ENCODE data around the gene ATP6V1F. TPM values are rescaled to one million over a fixed set of nuclear protein-coding genes. Genes with fewer than 3 reads are reported as not detected.

The ATP6V1F gene
- total RNA-seq, 1 donor from 2014 or later, result 127 TPM

DNA sequence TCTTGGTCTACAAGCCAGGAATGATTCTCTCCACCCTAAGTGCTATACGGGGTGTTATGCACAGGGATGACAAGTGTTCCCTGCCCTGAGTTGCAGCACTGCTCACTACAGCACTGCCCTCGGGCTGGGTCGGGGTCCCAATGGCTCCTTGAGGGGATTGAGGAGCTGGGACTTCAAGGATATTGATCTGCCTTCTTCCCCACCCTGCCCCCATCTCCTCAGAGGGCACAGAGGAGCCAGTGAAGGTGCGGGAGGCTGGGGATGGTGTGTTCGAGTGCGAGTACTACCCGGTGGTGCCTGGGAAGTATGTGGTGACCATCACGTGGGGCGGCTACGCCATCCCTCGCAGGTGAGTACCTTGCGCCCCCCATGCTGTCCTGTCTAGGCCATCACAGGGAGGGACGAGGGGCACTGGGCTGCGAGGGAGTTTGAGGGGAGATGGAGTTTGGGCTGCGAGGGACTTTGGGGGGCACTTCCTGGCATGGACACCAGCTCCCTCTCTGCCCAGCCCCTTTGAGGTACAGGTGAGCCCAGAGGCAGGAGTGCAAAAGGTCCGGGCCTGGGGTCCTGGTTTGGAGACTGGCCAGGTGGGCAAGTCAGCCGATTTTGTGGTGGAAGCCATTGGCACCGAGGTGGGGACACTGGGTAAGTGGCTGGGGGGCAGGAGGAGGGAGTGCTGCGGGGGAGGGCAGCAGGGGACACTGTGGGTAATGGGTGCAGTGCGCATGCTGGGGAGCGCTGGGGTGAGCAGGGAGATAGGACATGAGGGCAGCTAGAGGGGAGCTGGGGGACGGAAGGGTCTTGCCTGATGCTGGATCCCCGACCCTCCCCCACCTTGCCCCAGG, 22.1 kb upstream of the ATP6V1F start:
- Mint-ChIP-seq H3K9me3 (no peaks in the 10 kb centered on the region), H3K27ac (no peak overlapping the region), H3K4me1 (no peaks in the 10 kb centered on the region), H3K27me3 (no peaks in the 10 kb centered on the region), H3K4me3 (no peak overlapping the region), H3K36me3 (ENCODE audit: low read depth) (no peaks in the 10 kb centered on the region)
- DNase-seq, result no peak
- intact Hi-C loops (cut with micrococcal nuclease), result loop anchor here (5.0 kb wide), 1 partner anchor 252 kb away; no protein-coding TSS in a partner anchor

DNA sequence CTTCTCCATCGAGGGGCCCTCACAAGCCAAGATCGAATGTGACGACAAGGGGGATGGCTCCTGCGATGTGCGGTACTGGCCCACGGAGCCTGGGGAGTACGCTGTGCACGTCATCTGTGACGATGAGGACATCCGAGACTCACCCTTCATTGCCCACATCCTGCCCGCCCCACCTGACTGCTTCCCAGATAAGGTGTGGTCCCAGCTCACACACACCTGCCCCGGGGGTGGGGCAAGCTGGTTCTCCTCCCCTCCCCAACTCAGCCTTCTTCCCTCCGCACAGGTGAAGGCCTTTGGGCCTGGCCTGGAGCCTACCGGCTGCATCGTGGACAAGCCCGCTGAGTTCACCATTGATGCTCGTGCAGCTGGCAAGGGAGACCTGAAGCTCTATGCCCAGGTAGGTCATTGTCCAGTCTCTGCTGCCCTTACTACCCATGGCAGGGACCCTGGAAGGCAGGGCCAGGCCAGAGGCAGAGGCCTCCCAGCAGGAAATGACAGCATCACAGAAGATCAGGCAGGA, 21.4 kb upstream of the ATP6V1F start:
- no peaks in the 10 kb centered on the region for H3K9me3 Mint-ChIP-seq
- intact Hi-C loops (cut with micrococcal nuclease), result loop anchor here (5.0 kb wide), 1 partner anchor 251 kb away; no protein-coding TSS in a partner anchor
- no peak overlapping the region for H3K27ac Mint-ChIP-seq
- H3K36me3 Mint-ChIP-seq (ENCODE audit: low read depth), result no peaks in the 10 kb centered on the region
- DNase-seq, result no peak
- H3K27me3 Mint-ChIP-seq, result no peaks in the 10 kb centered on the region
- H3K4me3 Mint-ChIP-seq, result no peak overlapping the region
- H3K4me1 Mint-ChIP-seq, result no peaks in the 10 kb centered on the region

DNA sequence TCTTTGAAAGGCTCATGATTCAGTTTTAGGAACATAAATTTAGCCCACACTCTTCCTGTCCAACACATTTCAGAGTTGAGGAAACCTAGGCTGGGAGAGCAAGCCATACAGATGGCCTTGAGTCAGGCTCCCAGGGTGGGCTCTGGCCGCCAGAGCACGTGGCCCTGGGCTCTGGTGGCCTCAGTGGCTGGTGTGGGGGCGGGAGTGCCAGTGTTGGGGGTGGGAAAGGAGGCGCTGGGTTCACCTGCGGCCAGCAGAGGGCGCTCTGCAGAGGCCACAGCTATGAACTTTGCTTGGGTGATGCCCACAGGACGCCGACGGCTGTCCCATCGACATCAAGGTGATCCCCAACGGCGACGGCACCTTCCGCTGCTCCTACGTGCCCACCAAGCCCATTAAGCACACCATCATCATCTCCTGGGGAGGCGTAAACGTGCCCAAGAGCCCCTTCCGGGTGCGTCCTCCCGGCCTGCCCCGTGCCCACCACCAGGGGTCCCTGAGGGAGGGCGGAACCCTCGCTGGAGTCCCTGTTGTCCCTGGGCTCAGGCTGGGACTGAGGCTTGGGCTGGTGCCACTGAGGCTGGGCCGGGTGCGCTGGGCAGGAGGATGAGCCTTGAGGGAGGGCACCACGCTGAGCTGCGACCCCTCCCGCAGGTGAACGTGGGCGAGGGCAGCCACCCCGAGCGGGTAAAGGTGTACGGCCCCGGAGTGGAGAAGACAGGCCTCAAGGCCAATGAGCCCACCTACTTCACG, 20.6 kb upstream of the ATP6V1F start:
- intact Hi-C loops (cut with micrococcal nuclease), result loop anchor here (1.0 to 5.0 kb wide), 2 partner anchors 41 to 250 kb away; no protein-coding TSS in a partner anchor
- no peaks in the 10 kb centered on the region for H3K9me3 Mint-ChIP-seq
- H3K27ac Mint-ChIP-seq, result no peak overlapping the region
- DNase-seq, result peak; percentile 87
- H3K4me3 Mint-ChIP-seq, result no peak overlapping the region
- H3K36me3 Mint-ChIP-seq (ENCODE audit: low read depth), result no peaks in the 10 kb centered on the region
- no peaks in the 10 kb centered on the region for H3K27me3 Mint-ChIP-seq
- H3K4me1 Mint-ChIP-seq, result no peaks in the 10 kb centered on the region

DNA sequence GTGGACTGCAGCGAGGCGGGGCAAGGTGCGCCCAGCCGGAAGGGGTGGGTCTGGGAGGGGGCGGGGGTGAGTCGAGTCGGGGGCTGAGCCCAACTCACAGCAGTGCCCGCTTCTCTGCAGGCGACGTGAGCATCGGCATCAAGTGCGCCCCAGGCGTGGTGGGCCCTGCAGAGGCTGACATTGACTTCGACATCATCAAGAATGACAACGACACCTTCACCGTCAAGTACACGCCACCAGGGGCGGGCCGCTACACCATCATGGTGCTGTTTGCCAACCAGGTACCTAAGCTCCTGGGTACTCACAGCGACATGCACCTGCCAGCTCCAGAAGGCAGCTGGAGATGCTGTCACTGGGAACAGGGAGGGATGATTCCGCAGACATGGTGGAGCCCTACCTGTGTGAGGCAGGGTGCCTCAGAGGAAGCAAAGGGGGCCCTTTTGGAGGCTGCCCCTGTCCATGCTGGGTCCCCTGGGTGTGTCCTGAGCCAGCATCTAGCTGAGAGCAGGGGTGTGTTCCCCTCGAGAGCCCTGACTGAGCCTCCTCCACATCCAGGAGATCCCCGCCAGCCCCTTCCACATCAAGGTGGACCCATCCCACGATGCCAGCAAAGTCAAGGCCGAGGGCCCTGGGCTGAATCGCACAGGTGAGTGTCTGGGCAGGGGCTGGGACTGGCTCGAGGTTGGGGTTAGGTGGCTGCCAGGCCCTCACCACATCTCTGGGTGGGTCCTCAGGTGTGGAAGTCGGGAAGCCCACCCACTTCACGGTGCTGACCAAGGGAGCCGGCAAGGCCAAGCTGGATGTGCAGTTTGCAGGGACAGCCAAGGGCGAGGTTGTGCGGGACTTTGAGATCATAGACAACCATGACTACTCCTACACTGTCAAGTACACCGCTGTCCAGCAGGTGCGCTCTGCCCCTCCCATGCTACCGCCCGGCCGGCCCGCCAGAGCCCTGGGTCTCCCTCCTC, 19.7 kb upstream of the ATP6V1F start:
- no peak overlapping the region for H3K27ac Mint-ChIP-seq
- DNase-seq, result no peak
- H3K4me1 Mint-ChIP-seq, result no peaks in the 10 kb centered on the region
- no peak overlapping the region for H3K4me3 Mint-ChIP-seq
- intact Hi-C loops (cut with micrococcal nuclease), result loop anchor here (1.0 to 5.0 kb wide), 2 partner anchors 40 to 249 kb away; no protein-coding TSS in a partner anchor
- H3K36me3 Mint-ChIP-seq (ENCODE audit: low read depth), result no peaks in the 10 kb centered on the region
- no peaks in the 10 kb centered on the region for H3K9me3 Mint-ChIP-seq
- H3K27me3 Mint-ChIP-seq, result no peaks in the 10 kb centered on the region

DNA sequence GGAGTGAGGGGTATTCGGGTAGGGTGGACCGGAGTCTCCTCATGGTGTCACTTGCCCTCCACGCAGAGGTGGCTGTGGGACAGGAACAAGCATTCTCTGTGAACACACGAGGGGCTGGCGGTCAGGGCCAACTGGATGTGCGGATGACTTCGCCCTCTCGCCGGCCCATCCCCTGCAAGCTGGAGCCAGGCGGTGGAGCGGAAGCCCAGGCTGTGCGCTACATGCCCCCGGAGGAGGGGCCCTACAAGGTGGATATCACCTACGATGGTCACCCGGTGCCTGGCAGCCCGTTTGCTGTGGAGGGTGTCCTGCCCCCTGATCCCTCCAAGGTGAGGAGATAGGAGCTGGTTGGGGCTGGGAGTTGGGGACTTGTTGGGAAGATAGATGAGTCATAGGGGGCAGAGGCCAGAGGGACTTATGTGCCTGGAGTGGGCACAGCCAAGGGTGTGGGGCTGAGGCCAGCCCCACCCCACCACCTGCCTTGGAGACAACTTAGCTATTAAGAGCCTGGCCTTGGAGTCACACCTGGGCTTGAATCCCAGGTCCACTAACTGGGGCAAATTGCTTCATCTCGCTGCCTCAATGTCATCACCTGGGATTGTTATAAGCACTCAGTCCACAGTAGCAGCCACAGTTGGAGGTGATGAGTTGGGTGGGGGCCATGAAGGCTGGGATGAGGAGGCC, 18.6 kb upstream of the ATP6V1F start:
- intact Hi-C loops (cut with micrococcal nuclease), result loop anchor here (5.0 kb wide), 1 partner anchor 248 kb away; no protein-coding TSS in a partner anchor
- Mint-ChIP-seq H3K9me3 (no peaks in the 10 kb centered on the region), H3K27me3 (no peaks in the 10 kb centered on the region), H3K36me3 (ENCODE audit: low read depth) (no peaks in the 10 kb centered on the region), H3K27ac (no peak overlapping the region), H3K4me3 (no peak overlapping the region), H3K4me1 (no peaks in the 10 kb centered on the region)
- DNase-seq, result no peak

DNA sequence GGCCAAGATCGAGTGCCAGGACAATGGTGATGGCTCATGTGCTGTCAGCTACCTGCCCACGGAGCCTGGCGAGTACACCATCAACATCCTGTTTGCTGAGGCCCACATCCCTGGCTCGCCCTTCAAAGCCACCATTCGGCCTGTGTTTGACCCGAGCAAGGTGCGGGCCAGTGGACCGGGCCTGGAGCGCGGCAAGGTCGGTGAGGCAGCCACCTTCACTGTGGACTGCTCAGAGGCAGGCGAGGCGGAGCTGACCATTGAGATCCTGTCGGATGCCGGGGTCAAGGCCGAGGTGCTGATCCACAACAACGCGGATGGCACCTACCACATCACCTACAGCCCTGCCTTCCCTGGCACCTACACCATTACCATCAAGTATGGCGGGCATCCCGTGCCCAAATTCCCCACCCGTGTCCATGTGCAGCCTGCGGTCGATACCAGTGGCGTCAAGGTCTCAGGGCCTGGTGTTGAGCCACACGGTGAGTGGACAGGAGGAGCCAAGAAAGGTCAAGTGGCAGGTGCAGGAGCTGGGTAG, 17.8 kb upstream of the ATP6V1F start:
- Mint-ChIP-seq H3K4me3 (no peak overlapping the region), H3K9me3 (no peaks in the 10 kb centered on the region), H3K27ac (no peak overlapping the region), H3K27me3 (no peaks in the 10 kb centered on the region), H3K4me1 (no peaks in the 10 kb centered on the region), H3K36me3 (ENCODE audit: low read depth) (no peaks in the 10 kb centered on the region)
- intact Hi-C loops (cut with micrococcal nuclease), result loop anchor here (5.0 kb wide), 1 partner anchor 247 kb away; no protein-coding TSS in a partner anchor
- no peak for DNase-seq

DNA sequence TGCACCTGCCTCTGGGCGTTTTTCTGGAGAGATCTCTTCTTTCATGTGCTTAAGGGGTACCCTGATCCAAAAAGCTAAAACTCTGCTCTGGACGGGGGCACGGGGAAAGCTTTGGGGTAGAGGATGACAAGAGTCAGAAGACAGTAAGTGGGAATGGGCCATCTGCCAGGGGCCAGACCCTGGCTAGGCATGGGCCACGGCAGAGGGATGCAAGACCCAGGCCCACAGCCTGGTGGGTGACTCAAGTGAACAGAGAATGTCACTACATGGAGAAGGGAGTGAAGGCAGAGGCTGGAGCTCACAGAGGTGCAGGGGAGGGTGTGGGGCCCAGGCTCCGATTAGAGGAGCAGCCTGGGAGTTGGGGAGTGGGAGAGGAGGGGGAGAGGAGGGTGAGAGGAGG, 17.2 kb upstream of the ATP6V1F start:
- no peak for DNase-seq
- H3K9me3 Mint-ChIP-seq, result no peaks in the 10 kb centered on the region
- no peaks in the 10 kb centered on the region for H3K36me3 Mint-ChIP-seq (ENCODE audit: low read depth)
- H3K4me1 Mint-ChIP-seq, result no peaks in the 10 kb centered on the region
- no peak overlapping the region for H3K4me3 Mint-ChIP-seq
- no peaks in the 10 kb centered on the region for H3K27me3 Mint-ChIP-seq
- intact Hi-C loops (cut with micrococcal nuclease), result no loop called here
- H3K27ac Mint-ChIP-seq, result peak overlapping the region; percentile 59

DNA sequence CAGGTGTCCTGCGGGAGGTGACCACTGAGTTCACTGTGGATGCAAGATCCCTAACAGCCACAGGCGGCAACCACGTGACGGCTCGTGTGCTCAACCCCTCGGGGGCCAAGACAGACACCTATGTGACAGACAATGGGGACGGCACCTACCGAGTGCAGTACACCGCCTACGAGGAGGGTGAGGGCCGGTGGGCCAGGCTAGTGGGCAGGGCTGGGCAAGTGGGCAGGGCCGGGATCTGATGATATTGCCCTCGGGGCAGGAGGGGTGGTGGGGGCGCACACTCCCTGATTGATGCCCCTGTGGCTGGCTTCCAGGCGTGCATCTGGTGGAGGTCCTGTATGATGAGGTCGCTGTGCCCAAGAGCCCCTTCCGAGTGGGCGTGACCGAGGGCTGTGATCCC, 16.7 kb upstream of the ATP6V1F start:
- intact Hi-C loops (cut with micrococcal nuclease), result no loop called here
- Mint-ChIP-seq H3K4me1 (no peaks in the 10 kb centered on the region), H3K36me3 (ENCODE audit: low read depth) (no peaks in the 10 kb centered on the region), H3K27me3 (no peaks in the 10 kb centered on the region), H3K27ac (no peak overlapping the region), H3K4me3 (no peak overlapping the region), H3K9me3 (no peaks in the 10 kb centered on the region)
- DNase-seq, result no peak

DNA sequence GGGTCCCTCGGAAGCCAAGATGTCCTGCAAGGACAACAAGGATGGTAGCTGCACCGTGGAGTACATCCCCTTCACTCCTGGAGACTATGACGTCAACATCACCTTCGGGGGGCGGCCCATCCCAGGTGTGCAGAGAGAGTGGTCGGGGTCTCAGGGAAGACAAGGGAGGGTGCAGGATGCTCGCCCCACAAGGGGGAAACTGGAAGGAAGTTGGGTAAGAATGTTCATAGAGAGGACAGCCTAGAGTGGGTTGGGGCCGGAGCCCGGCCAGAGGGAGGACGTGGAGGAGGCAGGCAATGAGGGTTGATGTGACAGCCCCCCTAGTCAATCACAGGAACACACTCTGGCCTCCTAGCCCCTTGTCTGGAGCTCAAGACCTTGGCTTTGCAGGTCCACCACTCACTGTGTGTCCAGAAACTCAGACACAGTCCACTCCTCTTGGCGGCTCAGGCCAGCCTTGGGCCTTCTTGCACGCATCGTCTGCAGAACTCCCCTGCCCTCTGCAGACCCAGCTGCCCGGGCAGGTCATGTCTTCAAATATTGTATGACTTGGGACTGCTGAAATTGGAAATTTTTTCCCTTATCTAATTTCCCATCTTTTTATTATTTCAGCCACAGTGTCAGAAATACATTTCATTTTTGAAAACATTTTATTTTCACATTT, 15.7 kb upstream of the ATP6V1F start:
- Mint-ChIP-seq H3K4me3 (no peak overlapping the region), H3K36me3 (ENCODE audit: low read depth) (no peaks in the 10 kb centered on the region), H3K27ac (no peak overlapping the region), H3K9me3 (no peaks in the 10 kb centered on the region), H3K4me1 (no peaks in the 10 kb centered on the region), H3K27me3 (no peaks in the 10 kb centered on the region)
- DNase-seq, result no peak
- intact Hi-C loops (cut with micrococcal nuclease), result no loop called here

DNA sequence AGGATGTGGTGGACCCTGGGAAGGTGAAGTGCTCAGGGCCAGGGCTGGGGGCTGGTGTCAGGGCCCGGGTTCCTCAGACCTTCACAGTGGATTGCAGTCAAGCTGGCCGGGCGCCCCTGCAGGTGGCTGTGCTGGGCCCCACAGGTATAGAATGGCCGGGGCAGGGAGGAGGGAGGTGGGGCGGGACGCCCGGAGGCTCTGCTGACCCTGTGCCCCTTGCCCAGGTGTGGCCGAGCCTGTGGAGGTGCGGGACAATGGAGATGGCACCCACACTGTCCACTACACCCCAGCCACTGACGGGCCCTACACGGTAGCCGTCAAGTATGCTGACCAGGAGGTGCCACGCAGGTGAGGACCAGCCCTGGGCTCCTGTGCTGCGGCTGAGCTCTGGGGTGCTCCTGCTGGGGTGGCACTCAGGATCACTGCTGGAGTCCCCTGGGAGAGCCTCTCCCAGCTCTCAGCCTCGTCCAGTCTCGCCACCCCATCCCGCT, 14.9 kb upstream of the ATP6V1F start:
- Mint-ChIP-seq H3K36me3 (ENCODE audit: low read depth) (no peaks in the 10 kb centered on the region), H3K4me3 (no peak overlapping the region), H3K9me3 (no peaks in the 10 kb centered on the region), H3K27ac (no peak overlapping the region), H3K27me3 (no peaks in the 10 kb centered on the region), H3K4me1 (no peaks in the 10 kb centered on the region)
- no peak for DNase-seq
- intact Hi-C loops (cut with micrococcal nuclease), result no loop called here

DNA sequence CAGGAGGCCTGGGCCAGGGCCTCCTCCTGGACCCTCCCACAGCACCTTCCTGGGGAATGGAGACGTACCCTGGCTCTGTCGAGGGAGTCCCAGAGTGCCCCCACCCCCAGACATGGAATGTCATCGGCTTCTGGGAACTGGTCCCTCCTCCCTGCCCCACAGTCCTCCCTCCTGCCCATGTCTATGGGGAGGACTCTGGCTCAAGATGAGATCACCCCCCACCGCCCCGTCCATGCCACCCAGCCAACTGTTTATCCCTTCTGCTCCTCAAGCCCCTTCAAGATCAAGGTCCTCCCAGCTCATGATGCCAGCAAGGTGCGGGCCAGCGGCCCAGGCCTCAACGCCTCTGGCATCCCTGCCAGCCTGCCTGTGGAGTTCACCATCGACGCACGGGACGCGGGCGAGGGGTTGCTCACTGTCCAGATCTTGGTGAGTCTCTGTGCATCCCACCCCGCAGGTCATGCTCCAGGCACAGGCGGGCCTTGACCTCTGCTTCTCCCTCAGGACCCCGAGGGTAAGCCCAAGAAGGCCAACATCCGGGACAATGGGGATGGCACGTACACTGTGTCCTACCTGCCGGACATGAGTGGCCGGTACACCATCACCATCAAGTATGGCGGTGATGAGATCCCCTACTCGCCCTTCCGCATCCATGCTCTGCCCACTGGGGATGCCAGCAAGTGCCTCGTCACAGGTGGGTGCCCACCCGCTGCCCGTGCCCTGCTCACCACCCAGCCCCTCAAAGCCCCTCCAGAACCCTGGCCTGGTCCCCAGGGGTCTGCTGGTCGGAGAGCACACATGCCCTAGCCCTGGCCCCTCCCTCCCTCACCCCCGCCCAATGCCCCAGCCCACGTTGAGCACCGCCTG, 14.1 kb upstream of the ATP6V1F start:
- H3K36me3 Mint-ChIP-seq (ENCODE audit: low read depth), result no peaks in the 10 kb centered on the region
- H3K9me3 Mint-ChIP-seq, result no peaks in the 10 kb centered on the region
- H3K27ac Mint-ChIP-seq, result no peak overlapping the region
- H3K27me3 Mint-ChIP-seq, result no peaks in the 10 kb centered on the region
- H3K4me1 Mint-ChIP-seq, result no peaks in the 10 kb centered on the region
- intact Hi-C loops (cut with micrococcal nuclease), result no loop called here
- H3K4me3 Mint-ChIP-seq, result no peak overlapping the region
- no peak for DNase-seq

All from activated CD4-positive, alpha-beta T cell treated with anti-CD3 and anti-CD28 coated beads, Interleukin-2, amount 10 ng/mL, durations not matched to agents 24 days and 14 days (primary cell).